ENCODE measurements around the gene MAPK7. TPM values are rescaled to one million over a fixed set of nuclear protein-coding genes. Genes with fewer than 3 reads are reported as not detected.

MAPK7 gene
- polyA plus RNA-seq, 1 of the 3 experiments (the other 2 are of a cell fraction), result 19.1 TPM

DNA sequence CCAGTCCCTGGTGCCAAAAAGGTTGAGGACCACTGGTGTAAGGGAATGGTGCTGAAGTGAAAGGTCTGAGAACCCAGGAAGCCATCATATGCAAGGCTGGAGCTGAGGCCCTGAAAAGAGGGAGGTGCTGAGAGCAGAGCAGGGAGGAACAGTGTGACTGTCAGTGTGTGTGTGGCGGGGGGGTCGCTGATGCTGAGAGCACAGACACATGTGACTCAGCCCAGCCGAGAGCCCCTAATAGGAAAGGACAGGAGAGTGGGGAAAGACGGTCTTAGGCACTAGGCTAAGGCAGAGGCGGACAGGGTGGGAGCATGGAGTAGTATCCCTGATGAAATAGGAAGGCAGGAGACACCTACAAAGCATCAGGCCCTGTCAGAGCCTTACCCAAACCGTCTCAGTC is 17.0 kb upstream of the MAPK7 start:
- 70% methylated on average over 6 of the region's 6 CpGs for WGBS (ENCODE audit: low lambda C conversion rate)
- peak overlapping the region; percentile 82; the same call in 1 of the 2 replicates for H3K9ac ChIP-seq
- CTCF ChIA-PET, result interaction anchor here (1.1 to 12.0 kb wide), 5 partner anchors 19 to 100 kb away, joined by 3 to 305 read pairs (median 20); partner anchors contain the start of gene RNF112

DNA sequence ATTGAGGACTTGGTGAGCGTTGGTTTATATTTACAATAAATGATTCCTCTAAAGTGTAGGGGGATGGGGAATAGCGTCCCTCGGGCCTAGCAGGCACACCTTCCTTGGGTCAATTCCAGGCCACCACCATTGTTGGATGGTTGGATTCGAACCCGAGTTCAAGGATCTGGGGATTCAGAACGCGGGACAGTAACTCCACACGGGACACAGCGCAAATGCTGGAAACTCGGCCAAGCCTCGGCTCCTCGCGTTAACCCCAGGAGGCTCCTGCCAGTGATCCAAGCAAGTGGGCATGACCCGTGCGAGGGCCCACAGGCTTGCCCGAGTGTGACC is 16.4 kb upstream of the MAPK7 start:
- Histone ChIP-seq H3K36me3 (replicated peaks in 1 of 2; ENCODE audit: control insufficient read depth in 1 of 2, insufficient read depth in 2 of 2, low read length in 1 of 2) (peaks cover 0 to 9% of the 10 kb centered on the region in 2 experiments), H3K4me3 (ENCODE audit: low read depth in 2 of 2, low read length in 1 of 2) (peak overlapping the region; percentile 72 to 75), H2AFZ (ENCODE audit: low read depth) (peak overlapping the region; percentile 81), H3K4me1 (ENCODE audit: control insufficient read depth in 1 of 2, insufficient read depth in 2 of 2, low read depth in 1 of 2, low read length in 1 of 2) (peaks cover 13 to 32% of the 10 kb centered on the region in 2 experiments; a peak in 2 of 4 replicates), H3K27me3 (ENCODE audit: insufficient read depth) (no peaks in the 10 kb centered on the region), H3K9me2 (no peaks in the 10 kb centered on the region), H3K4me2 (peak overlapping the region; percentile 85), H4K20me1 (ENCODE audit: insufficient read depth) (no peaks in the 10 kb centered on the region), H3K9ac (peak overlapping the region; percentile 82), H3K79me2 (ENCODE audit: insufficient read depth) (peaks cover 8% of the 10 kb centered on the region), H3K27ac (ENCODE audit: low read depth in 2 of 2, low read length in 1 of 2) (peak overlapping the region; percentile 83 to 88), H3F3A (replicated peaks; ENCODE audit: insufficient read depth) (peaks cover 7% of the 10 kb centered on the region), H3K9me3 (no peaks in the 10 kb centered on the region)
- WGBS (ENCODE audit: low lambda C conversion rate), result 15% methylated on average over 12 of the region's 16 CpGs
- TF ChIP-seq RXRA (IDR thresholded peaks at IDR 0.05; ENCODE audit: borderline replicate concordance, low read depth) (no peak), RAD21 (IDR thresholded peaks at IDR 0.05; ENCODE audit: low read length) (0 out of 2 replicates have a peak, but pooled peaks have one; percentile 5)
- TF ChIP-seq, protein P1, sequence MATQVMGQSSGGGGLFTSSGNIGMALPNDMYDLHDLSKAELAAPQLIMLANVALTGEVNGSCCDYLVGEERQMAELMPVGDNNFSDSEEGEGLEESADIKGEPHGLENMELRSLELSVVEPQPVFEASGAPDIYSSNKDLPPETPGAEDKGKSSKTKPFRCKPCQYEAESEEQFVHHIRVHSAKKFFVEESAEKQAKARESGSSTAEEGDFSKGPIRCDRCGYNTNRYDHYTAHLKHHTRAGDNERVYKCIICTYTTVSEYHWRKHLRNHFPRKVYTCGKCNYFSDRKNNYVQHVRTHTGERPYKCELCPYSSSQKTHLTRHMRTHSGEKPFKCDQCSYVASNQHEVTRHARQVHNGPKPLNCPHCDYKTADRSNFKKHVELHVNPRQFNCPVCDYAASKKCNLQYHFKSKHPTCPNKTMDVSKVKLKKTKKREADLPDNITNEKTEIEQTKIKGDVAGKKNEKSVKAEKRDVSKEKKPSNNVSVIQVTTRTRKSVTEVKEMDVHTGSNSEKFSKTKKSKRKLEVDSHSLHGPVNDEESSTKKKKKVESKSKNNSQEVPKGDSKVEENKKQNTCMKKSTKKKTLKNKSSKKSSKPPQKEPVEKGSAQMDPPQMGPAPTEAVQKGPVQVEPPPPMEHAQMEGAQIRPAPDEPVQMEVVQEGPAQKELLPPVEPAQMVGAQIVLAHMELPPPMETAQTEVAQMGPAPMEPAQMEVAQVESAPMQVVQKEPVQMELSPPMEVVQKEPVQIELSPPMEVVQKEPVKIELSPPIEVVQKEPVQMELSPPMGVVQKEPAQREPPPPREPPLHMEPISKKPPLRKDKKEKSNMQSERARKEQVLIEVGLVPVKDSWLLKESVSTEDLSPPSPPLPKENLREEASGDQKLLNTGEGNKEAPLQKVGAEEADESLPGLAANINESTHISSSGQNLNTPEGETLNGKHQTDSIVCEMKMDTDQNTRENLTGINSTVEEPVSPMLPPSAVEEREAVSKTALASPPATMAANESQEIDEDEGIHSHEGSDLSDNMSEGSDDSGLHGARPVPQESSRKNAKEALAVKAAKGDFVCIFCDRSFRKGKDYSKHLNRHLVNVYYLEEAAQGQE (IDR thresholded peaks at IDR 0.05; ENCODE audit: low read depth, low read length), result peak; percentile 81
- no peak for DNase-seq
- CTCF ChIA-PET, result interaction anchor here (0.8 to 12.0 kb wide), 16 partner anchors 8 to 408 kb away, joined by 3 to 305 read pairs (median 22); partner anchors contain the start of genes MAPK7, MFAP4 and RNF112
- POLR2A ChIA-PET, result interaction anchor here (1.8 to 2.3 kb wide), 3 partner anchors 16 to 86 kb away, joined by 10 to 15 read pairs (median 13); partner anchors contain the start of genes MAPK7 and MFAP4

More for the DNA sequence above, 17.0 kb upstream of the MAPK7 start:
- Histone ChIP-seq H3K36me3 (replicated peaks in 1 of 2; ENCODE audit: control insufficient read depth in 1 of 2, insufficient read depth in 2 of 2, low read length in 1 of 2) (peaks cover 0 to 9% of the 10 kb centered on the region in 2 experiments), H3K9me3 (no peaks in the 10 kb centered on the region), H3K9me2 (no peaks in the 10 kb centered on the region), H4K20me1 (ENCODE audit: insufficient read depth) (no peaks in the 10 kb centered on the region), H3K4me2 (peak overlapping the region; percentile 85), H3K27me3 (ENCODE audit: insufficient read depth) (no peaks in the 10 kb centered on the region), H3F3A (replicated peaks; ENCODE audit: insufficient read depth) (peaks cover 7% of the 10 kb centered on the region), H3K4me1 (ENCODE audit: control insufficient read depth in 1 of 2, insufficient read depth in 2 of 2, low read depth in 1 of 2, low read length in 1 of 2) (peaks cover 13 to 32% of the 10 kb centered on the region in 2 experiments; a peak in 2 of 4 replicates), H3K4me3 (ENCODE audit: low read depth in 2 of 2, low read length in 1 of 2) (no peak overlapping the region; a peak in 2 of 4 replicates), H2AFZ (ENCODE audit: low read depth) (no peak overlapping the region), H3K79me2 (ENCODE audit: insufficient read depth) (peaks cover 8% of the 10 kb centered on the region), H3K27ac (ENCODE audit: low read depth in 2 of 2, low read length in 1 of 2) (no peak overlapping the region; a peak in 1 of 4 replicates)
- TF ChIP-seq FOXM1 (IDR thresholded peaks at IDR 0.05; ENCODE audit: low read depth) (no peak), ELF1 (IDR thresholded peaks at IDR 0.05) (no peak), FOXJ3 (CRISPR knock-in tag; IDR thresholded peaks at IDR 0.05) (no peak), FOSL2 (IDR thresholded peaks at IDR 0.05; ENCODE audit: borderline replicate concordance, low read depth) (no peak)
- DNase-seq, result no peak
- POLR2A ChIA-PET, result no interaction called here

Data from SK-N-SH (cell line).